SK-N-SH treated with all-trans-retinoic acid at 6 μM for 48 hours (cell line): Measurements from ENCODE around the gene GLI3.

ENCODE experiments used
- ATAC-seq: fragments of 200-7000 bp; cut with Tn5 transposase; 3 replicates; pipeline ENCODE4 v1.9.1; 2020; ENCODE audit warnings: mild to moderate bottlenecking, moderate library complexity
- ARNTL ChIP-seq: fragments of 450-650 bp; formaldehyde crosslinking; IDR thresholded peaks from 2 replicates; pipeline ENCODE4 v1.5.0; 2020; ENCODE audit warnings: low read depth, mild to moderate bottlenecking, moderate library complexity, borderline replicate concordance
- BACH2 ChIP-seq: fragments of 250-450 bp; sonication (Bioruptor Pico); IDR thresholded peaks from 2 replicates; pipeline ENCODE4 v1.9.0; 2021; ENCODE audit warnings: mild to moderate bottlenecking, borderline replicate concordance
- CSDC2 ChIP-seq: fragments of 250-450 bp; sonication (Bioruptor Pico); IDR thresholded peaks from 2 replicates; pipeline ENCODE4 v1.5.0; 2020; ENCODE audit warnings: mild to moderate bottlenecking, moderate library complexity
- GLIS3 ChIP-seq: fragments of 250-450 bp; sonication (Bioruptor Pico); IDR thresholded peaks from 2 replicates; pipeline ENCODE4 v1.5.0; 2020; ENCODE audit warnings: mild to moderate bottlenecking, moderate library complexity
- ISL1 ChIP-seq: fragments of 250-450 bp; sonication (Bioruptor Pico); IDR thresholded peaks from 2 replicates; pipeline ENCODE4 v2.1.2; 2022; ENCODE audit warnings: mild to moderate bottlenecking, moderate library complexity
- OSR1 ChIP-seq: fragments of 250-450 bp; sonication (Bioruptor Pico); IDR thresholded peaks from 2 replicates; pipeline ENCODE4 v1.8.0; 2022; ENCODE audit warnings: moderate library complexity, mild to moderate bottlenecking, inconsistent platforms
- PPARA ChIP-seq: fragments of 250-450 bp; sonication (Bioruptor Pico); IDR thresholded peaks from 2 replicates; pipeline ENCODE4 v1.5.0; 2020; ENCODE audit warnings: mild to moderate bottlenecking, borderline replicate concordance
- RARB ChIP-seq: fragments of 250-450 bp; sonication (Bioruptor Pico); IDR thresholded peaks from 2 replicates; pipeline ENCODE4 v1.8.0; 2021; ENCODE audit warnings: mild to moderate bottlenecking, moderate library complexity
- SNAI2 ChIP-seq: fragments of 250-450 bp; sonication (Bioruptor Pico); IDR thresholded peaks from 2 replicates; pipeline ENCODE4 v1.5.0; 2020; ENCODE audit warnings: mild to moderate bottlenecking, moderate library complexity
- TCF4 ChIP-seq: fragments of 250-450 bp; sonication (Bioruptor Pico); IDR thresholded peaks from 2 replicates; pipeline ENCODE4 v1.8.0; 2021; ENCODE audit warnings: mild to moderate bottlenecking, moderate library complexity, borderline replicate concordance
- TOX ChIP-seq: fragments of 250-450 bp; sonication (Bioruptor Pico); IDR thresholded peaks from 2 replicates; pipeline ENCODE4 v1.8.0; 2021; ENCODE audit warnings: mild to moderate bottlenecking, moderate library complexity, borderline replicate concordance
- ZC3H10 ChIP-seq: fragments of 250-450 bp; sonication (Bioruptor Pico); IDR thresholded peaks from 2 replicates; pipeline ENCODE4 v1.5.1; 2021; ENCODE audit warnings: mild to moderate bottlenecking, moderate library complexity
- ZFP3 ChIP-seq: fragments of 250-450 bp; sonication (Bioruptor Pico); IDR thresholded peaks from 2 replicates; pipeline ENCODE4 v1.5.0; 2020; ENCODE audit warnings: mild to moderate bottlenecking, moderate library complexity
- ZFP30 ChIP-seq: fragments of 450-650 bp; formaldehyde crosslinking; IDR thresholded peaks from 2 replicates; pipeline ENCODE4 v1.5.0; 2022; ENCODE audit warnings: mild to moderate bottlenecking, moderate library complexity
- ZNF565 ChIP-seq: fragments of 450-650 bp; formaldehyde crosslinking; conservative IDR thresholded peaks from 2 replicates; pipeline ENCODE4 v1.5.0; 2020; ENCODE audit warnings: low read depth, mild to moderate bottlenecking, moderate library complexity
- ZNF70 ChIP-seq: fragments of 450-650 bp; formaldehyde crosslinking; IDR thresholded peaks from 2 replicates; pipeline ENCODE4 v1.5.0; 2020; ENCODE audit warnings: mild to moderate bottlenecking, moderate library complexity
- ZNF8 ChIP-seq: fragments of 450-650 bp; formaldehyde crosslinking; IDR thresholded peaks from 2 replicates; pipeline ENCODE4 v1.5.0; 2020; ENCODE audit warnings: mild to moderate bottlenecking, moderate library complexity
- TF ChIP-seq, protein P1 (sequence below): fragments of 250-450 bp; sonication (Bioruptor Pico); IDR thresholded peaks from 2 replicates; pipeline ENCODE4 v1.8.0; 2021; ENCODE audit warnings: low read depth, mild to moderate bottlenecking, moderate library complexity, borderline replicate concordance
- TF ChIP-seq, protein P2 (sequence below): fragments of 250-450 bp; sonication (Bioruptor Pico); IDR thresholded peaks from 2 replicates; pipeline ENCODE4 v1.8.0; 2020; ENCODE audit warnings: mild to moderate bottlenecking, moderate library complexity, borderline replicate concordance
- TF ChIP-seq, protein P3 (sequence below): fragments of 250-450 bp; sonication (Bioruptor Pico); IDR thresholded peaks from 2 replicates; pipeline ENCODE4 v1.5.1; 2020; ENCODE audit warnings: low read depth, mild to moderate bottlenecking, moderate library complexity
- TF ChIP-seq, protein P4 (sequence below): fragments of 250-450 bp; sonication (Bioruptor Pico); IDR thresholded peaks from 2 replicates; pipeline ENCODE4 v1.5.0; 2020; ENCODE audit warnings: mild to moderate bottlenecking, moderate library complexity

Gene GLI3

DNA sequence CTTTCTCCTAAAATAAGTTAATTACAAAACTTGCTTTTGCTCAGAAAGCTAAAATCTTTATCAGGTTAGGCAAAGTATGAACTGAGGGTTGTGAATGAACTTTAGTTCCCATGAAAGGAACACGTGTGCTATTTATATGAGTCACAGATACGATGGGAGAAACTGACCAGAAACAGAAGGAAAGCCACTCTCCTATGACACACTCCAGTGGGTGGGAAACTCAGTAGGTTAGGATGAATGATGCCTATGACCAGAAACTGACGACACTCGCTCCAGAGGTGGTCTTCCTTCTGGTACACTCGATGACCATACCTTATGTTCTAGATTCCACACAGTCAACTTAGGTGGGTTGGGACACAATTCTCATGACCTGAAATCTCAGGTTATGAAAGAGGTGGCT, 318.4 kb downstream of the GLI3 start:
- TF ChIP-seq ARNTL (CRISPR knock-in tag) (no peak), BACH2 (no peak), SNAI2 (CRISPR knock-in tag) (no peak), ISL1 (CRISPR knock-in tag) (no peak), OSR1 (CRISPR knock-in tag) (no peak), ZFP30 (CRISPR knock-in tag) (no peak), ZNF565 (CRISPR knock-in tag) (no peak), ZFP3 (no peak), TOX (CRISPR knock-in tag) (no peak), ZNF8 (no peak), ZNF70 (CRISPR knock-in tag) (no peak), ZC3H10 (no peak), CSDC2 (CRISPR knock-in tag) (no peak), GLIS3 (no peak)
- TF ChIP-seq, protein P1, sequence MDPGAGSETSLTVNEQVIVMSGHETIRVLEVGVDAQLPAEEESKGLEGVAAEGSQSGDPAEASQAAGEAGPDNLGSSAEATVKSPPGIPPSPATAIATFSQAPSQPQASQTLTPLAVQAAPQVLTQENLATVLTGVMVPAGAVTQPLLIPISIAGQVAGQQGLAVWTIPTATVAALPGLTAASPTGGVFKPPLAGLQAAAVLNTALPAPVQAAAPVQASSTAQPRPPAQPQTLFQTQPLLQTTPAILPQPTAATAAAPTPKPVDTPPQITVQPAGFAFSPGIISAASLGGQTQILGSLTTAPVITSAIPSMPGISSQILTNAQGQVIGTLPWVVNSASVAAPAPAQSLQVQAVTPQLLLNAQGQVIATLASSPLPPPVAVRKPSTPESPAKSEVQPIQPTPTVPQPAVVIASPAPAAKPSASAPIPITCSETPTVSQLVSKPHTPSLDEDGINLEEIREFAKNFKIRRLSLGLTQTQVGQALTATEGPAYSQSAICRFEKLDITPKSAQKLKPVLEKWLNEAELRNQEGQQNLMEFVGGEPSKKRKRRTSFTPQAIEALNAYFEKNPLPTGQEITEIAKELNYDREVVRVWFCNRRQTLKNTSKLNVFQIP (CRISPR knock-in tag), result no peak
- TF ChIP-seq, protein P2, sequence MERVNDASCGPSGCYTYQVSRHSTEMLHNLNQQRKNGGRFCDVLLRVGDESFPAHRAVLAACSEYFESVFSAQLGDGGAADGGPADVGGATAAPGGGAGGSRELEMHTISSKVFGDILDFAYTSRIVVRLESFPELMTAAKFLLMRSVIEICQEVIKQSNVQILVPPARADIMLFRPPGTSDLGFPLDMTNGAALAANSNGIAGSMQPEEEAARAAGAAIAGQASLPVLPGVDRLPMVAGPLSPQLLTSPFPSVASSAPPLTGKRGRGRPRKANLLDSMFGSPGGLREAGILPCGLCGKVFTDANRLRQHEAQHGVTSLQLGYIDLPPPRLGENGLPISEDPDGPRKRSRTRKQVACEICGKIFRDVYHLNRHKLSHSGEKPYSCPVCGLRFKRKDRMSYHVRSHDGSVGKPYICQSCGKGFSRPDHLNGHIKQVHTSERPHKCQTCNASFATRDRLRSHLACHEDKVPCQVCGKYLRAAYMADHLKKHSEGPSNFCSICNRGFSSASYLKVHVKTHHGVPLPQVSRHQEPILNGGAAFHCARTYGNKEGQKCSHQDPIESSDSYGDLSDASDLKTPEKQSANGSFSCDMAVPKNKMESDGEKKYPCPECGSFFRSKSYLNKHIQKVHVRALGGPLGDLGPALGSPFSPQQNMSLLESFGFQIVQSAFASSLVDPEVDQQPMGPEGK (CRISPR knock-in tag), result no peak
- TF ChIP-seq, protein P3, sequence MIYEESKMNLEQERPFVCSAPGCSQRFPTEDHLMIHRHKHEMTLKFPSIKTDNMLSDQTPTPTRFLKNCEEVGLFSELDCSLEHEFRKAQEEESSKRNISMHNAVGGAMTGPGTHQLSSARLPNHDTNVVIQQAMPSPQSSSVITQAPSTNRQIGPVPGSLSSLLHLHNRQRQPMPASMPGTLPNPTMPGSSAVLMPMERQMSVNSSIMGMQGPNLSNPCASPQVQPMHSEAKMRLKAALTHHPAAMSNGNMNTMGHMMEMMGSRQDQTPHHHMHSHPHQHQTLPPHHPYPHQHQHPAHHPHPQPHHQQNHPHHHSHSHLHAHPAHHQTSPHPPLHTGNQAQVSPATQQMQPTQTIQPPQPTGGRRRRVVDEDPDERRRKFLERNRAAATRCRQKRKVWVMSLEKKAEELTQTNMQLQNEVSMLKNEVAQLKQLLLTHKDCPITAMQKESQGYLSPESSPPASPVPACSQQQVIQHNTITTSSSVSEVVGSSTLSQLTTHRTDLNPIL (CRISPR knock-in tag), result no peak
- TF ChIP-seq, all 23 proteins: peak for 0
- no peak for ATAC-seq

DNA sequence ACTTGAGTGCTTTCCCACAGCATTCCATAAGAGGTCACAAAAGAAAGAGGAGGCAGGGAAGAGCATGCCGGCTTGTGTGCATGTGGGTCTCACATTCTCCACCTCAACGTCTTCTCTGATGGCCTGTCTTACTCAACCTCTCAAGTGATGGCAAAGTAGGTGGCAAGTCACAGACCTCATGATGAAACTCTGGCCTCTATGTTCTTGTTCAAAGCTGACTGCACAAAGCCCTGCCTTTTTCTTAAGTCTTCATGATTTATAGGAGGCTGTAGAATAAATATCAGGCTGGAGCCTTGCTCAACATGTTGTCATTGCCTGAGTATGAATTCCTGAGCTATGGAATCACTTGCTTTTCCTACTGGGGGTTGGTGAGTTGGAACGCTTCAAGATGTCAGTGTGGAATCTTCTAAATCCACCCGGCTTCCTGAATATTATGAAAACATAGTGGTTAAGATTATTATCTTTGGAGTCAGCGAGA, 320.5 kb downstream of the GLI3 start:
- ATAC-seq, result peak; percentile 91
- TF ChIP-seq ZFP3, result peak; percentile 86
- peak; percentile 93 for TF ChIP-seq CSDC2 (CRISPR knock-in tag)
- TF ChIP-seq, protein P1 (CRISPR knock-in tag), result peak; percentile 27; the same call in 1 of the 2 replicates
- TF ChIP-seq ISL1 (CRISPR knock-in tag), result peak; percentile 83
- TF ChIP-seq OSR1 (CRISPR knock-in tag), result no peak
- no peak for TF ChIP-seq TCF4
- peak; percentile 57; the same call in 1 of the 2 replicates for TF ChIP-seq TOX (CRISPR knock-in tag)
- TF ChIP-seq SNAI2 (CRISPR knock-in tag), result no peak
- no peak for TF ChIP-seq RARB (CRISPR knock-in tag)
- no peak for TF ChIP-seq PPARA (CRISPR knock-in tag)
- no peak; the same call in 1 of the 2 replicates for TF ChIP-seq ZC3H10
- no peak for TF ChIP-seq ARNTL (CRISPR knock-in tag)

DNA sequence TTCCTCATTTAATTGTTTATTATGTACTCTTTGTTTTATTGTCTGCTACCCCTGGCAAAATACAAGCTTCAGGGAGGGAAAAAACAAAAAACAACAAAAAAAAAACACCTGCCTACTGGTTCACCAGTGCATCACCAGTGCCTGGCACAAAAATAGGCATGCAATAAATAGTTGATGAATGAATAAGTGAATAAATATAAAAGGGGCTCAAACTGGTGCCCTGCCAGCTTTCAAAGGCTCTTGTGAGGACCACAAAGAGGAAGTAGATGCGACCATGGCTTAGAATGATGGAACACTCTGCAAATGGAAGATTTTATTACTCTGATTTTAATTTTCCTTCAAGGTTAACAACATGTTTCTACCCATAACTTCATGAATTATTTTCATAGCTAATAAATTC, 321.1 kb downstream of the GLI3 start:
- no peak; the same call in 2 of the 3 replicates for ATAC-seq
- no peak for TF ChIP-seq TOX (CRISPR knock-in tag)
- no peak for TF ChIP-seq ZC3H10
- TF ChIP-seq ZFP30 (CRISPR knock-in tag), result no peak
- TF ChIP-seq ZFP3, result no peak
- TF ChIP-seq BACH2, result no peak
- TF ChIP-seq, protein P4, sequence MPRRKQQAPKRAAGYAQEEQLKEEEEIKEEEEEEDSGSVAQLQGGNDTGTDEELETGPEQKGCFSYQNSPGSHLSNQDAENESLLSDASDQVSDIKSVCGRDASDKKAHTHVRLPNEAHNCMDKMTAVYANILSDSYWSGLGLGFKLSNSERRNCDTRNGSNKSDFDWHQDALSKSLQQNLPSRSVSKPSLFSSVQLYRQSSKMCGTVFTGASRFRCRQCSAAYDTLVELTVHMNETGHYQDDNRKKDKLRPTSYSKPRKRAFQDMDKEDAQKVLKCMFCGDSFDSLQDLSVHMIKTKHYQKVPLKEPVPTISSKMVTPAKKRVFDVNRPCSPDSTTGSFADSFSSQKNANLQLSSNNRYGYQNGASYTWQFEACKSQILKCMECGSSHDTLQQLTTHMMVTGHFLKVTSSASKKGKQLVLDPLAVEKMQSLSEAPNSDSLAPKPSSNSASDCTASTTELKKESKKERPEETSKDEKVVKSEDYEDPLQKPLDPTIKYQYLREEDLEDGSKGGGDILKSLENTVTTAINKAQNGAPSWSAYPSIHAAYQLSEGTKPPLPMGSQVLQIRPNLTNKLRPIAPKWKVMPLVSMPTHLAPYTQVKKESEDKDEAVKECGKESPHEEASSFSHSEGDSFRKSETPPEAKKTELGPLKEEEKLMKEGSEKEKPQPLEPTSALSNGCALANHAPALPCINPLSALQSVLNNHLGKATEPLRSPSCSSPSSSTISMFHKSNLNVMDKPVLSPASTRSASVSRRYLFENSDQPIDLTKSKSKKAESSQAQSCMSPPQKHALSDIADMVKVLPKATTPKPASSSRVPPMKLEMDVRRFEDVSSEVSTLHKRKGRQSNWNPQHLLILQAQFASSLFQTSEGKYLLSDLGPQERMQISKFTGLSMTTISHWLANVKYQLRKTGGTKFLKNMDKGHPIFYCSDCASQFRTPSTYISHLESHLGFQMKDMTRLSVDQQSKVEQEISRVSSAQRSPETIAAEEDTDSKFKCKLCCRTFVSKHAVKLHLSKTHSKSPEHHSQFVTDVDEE (CRISPR knock-in tag), result no peak
- no peak for TF ChIP-seq PPARA (CRISPR knock-in tag)
- TF ChIP-seq ZNF8, result no peak
